H1 (cell line): ENCODE measurements around the gene STAG1.

Experiments used
- CBX5 ChIP-seq: fragments of 300-800, 300-1000 bp; sonication (generic); IDR thresholded peaks from 2 replicates; pipeline ENCODE4 v1.7.1; 2016; ENCODE audit warnings: antibody characterized with exemption, low read length, low read depth
- CHD1 ChIP-seq: IDR thresholded peaks from 2 replicates; pipeline ENCODE4 v1.6.1; 2012; ENCODE audit warnings: low read depth, low read length, improper control_type of control experiment
- CTCF ChIP-seq, 3 experiments: IDR thresholded peaks; 1 replicate in 2 of 3; 2 replicates in 1 of 3; pipeline versions ENCODE4 v1.5.1 to v1.6.1; 2011; ENCODE audit warnings: low read length in 3 of 3, mild to moderate bottlenecking in 3 of 3, inconsistent platforms in 2 of 3, low read depth in 1 of 3, moderate library complexity in 1 of 3; ENCODE audit not compliant: insufficient read depth in 1 of 3; ENCODE audit errors: control extremely low read depth in 1 of 3
- EZH2 ChIP-seq: fragments of 200-600 bp; sonication (generic); IDR thresholded peaks from 2 replicates; pipeline ENCODE4 v1.7.1; 2012; ENCODE audit warnings: low read depth, mild to moderate bottlenecking, moderate library complexity, low read length, inconsistent platforms; ENCODE audit not compliant: severe bottlenecking
- MAX ChIP-seq: IDR thresholded peaks from 2 replicates; pipeline ENCODE4 v1.6.1; 2012; ENCODE audit warnings: inconsistent platforms
- POLR2A ChIP-seq, 2 experiments: IDR thresholded peaks; 1 replicate in 1 of 2; 2 replicates in 1 of 2; pipeline ENCODE4 v1.6.1; 2011; ENCODE audit warnings: low read depth in 2 of 2, low read length in 2 of 2, mild to moderate bottlenecking in 2 of 2; ENCODE audit errors: control extremely low read depth in 1 of 2
- POLR2AphosphoS5 ChIP-seq: IDR thresholded peaks from 2 replicates; pipeline ENCODE4 v1.6.1; 2011; ENCODE audit warnings: low read depth, low read length
- SP1 ChIP-seq: IDR thresholded peaks from 2 replicates; pipeline ENCODE4 v1.6.1; 2011; ENCODE audit warnings: low read depth, low read length
- TEAD4 ChIP-seq: IDR thresholded peaks from 2 replicates; pipeline ENCODE4 v1.6.1; 2012; ENCODE audit warnings: low read depth, low read length, inconsistent platforms, mixed read lengths

GRCh38 chr3:136463170-136463569 lies 289.0 kb downstream of the STAG1 start:
- TF ChIP-seq CBX5: no peak
- TF ChIP-seq CTCF (IDR thresholded peaks at IDR 0.05; ENCODE audit: control extremely low read depth in 1 of 3, insufficient read depth in 1 of 3, low read depth in 1 of 3, low read length in 3 of 3): no peak
- no peak for TF ChIP-seq SP1
- no peak for TF ChIP-seq POLR2A (IDR thresholded peaks at IDR 0.05; ENCODE audit: control extremely low read depth in 1 of 2, low read depth in 2 of 2, low read length in 2 of 2)
- no peak for TF ChIP-seq EZH2
- no peak for TF ChIP-seq POLR2AphosphoS5
- no peak for TF ChIP-seq CHD1
- TF ChIP-seq MAX: no peak
- no peak for TF ChIP-seq TEAD4
